HG02943 (cell line): ENCODE data around the gene PEPD.

Source experiments
- ATAC-seq: cut with Tn5 transposase; IDR thresholded peaks from one replicate; pipeline ENCODE4 v1.9.1; 2021; ENCODE audit warnings: mild to moderate bottlenecking, low read depth, moderate library complexity; ENCODE audit not compliant: unreplicated experiment

PEPD gene

GRCh38 chr19:33412601-33413425 is 108.8 kb downstream of the PEPD start:
- ATAC-seq = no peak

DNA sequence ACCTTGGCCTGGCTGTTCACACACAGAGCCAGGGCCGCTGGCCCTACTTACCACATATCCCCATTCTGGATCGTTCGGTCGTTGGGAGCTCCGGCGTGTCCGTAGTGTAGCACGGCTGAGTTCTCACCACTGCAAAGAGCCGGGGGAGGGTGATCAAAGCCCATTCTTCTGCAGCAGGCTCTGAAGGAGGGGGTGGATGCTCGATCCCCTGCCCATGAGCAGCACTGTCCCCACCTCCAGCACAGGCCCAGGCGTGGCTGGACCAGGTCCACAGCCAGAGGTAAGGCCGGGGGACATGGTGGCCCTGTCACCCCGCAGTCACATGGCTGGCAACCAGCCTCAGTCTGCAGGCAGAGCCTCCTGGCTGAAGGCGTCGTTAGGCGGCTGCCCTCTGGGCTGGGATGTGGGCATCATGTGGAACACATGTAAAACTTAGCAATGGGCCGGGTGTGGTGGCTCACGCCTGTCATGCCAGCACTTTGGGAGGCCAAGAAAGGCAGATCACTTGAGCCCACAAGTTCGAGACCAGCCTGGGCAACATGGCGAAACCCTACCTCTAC is 109.9 kb downstream of the PEPD start:
- no peak for ATAC-seq

DNA sequence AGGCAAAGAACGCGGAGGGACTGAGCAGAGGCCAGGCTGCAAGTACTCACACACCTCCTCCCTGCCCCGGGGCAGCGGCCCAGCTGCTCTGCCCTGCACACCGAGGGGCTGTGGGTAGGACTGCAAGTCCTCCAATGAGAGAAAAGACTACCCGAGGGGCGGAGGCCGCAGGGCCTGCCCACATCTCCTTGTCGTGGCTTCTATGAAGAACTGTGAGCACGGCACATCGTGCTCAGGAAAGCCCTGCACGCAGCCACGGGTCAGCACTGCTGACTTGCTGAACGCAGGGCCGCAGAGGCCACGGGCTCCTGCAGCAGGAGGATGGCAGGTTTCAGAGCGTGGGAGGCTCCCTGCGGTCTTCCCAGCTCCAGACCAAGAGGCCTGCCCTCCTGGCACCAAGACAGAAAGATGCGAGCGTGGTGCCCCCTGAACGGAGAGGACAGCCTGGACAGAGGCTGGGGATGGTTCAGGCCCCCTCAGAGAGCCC is 110.6 kb downstream of the PEPD start:
- no peak for ATAC-seq

- no peak for ATAC-seq
Observed at GRCh38 chr19:33409906-33410685, 111.5 kb downstream of the PEPD start.

DNA sequence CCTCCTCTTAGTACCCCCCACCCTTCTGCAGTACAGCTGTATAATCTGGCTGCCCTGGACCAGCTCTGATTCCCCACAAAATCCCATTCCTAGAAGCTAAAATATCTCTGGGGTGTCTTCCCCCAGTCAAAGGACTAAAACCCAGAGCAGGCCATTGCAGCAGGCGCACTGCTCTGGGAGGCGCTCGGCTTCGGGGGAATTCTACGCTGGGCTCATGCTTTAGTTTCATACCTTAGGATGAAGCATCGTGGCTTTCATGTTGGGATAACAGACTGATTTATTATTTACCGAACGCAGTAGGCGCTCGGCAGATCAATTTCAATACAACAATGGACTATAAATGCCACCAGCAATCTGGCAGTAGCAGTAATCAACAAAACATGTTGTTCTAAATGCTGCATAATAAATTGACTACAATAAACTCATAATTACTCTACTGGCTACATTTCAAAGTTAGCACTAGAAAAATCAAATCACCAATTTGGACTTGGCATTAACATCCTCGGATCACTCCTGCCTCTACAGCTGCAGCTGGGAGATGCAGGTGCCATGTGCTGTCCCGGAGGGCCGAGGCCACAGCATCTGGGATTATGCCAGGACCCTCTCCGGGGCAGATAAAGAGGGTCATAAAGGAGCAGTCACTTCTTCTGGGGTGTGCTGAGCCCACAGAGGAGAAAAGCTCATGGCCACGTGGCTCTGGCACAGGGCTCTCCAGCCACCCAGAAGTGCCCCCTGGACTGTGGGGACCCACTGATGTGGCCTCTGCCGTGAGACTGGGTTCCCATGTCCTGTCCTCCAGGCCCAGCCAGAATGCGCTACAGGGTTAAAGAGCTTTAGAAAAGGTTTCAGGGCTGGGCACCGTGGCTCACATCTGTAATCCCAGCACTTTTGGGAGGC is 112.8 kb downstream of the PEPD start:
- no peak for ATAC-seq

- ATAC-seq = no peak
Observed at GRCh38 chr19:33408116-33408515, 113.5 kb downstream of the PEPD start.

GRCh38 chr19:33407716-33408115 is 113.9 kb downstream of the PEPD start:
- ATAC-seq = no peak

DNA sequence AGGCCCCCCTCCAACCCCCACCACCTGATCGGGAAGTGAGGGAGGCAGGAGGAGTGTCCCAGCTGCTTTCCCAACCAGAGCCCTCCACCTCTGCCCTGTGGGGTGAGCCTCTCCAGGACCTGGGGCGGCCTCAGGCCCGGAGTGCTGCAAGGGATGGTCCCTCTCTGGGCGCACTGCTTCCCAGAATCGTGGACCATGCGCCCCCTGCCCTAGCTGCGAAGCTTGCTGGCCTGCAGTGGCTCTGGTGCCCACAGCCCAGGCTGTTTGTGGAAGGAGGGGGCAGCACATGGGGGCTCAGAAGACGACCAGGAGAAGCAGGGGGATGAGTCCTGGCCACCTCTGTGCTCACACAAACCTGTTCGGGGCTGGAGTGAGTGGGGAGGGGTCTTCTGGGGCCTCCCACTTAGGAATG is 114.4 kb downstream of the PEPD start:
- ATAC-seq = no peak

DNA sequence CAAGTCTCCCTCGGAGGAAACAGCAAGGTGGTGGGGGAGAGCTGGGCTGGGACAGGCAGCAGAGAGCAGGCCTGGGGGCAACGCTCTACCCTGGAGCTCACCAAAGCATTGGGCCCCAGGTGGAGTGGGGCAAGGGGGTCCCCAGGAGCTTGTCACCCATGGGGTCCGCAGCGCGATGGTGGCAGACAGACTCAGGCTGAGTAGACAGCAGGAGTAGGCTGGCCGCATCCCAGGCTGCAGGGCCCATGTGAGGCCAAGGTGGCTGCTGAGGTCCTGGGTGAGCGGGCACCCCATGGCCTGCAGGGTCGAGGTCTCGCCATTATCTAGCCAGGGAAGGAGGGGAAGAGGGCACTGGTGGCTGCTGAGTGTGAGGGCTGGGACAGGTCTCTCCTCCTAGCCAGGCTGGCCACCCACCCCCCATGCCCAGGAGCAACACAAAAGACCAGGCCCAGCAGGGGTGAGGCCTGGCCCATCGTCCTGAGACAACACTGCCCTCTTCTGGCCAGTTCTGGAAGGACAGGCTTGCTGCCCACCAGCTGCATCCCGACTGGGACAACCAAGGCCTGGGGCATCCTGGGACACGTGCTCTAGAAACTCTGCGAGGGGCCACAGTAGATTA is 115.0 kb downstream of the PEPD start:
- ATAC-seq = no peak

DNA sequence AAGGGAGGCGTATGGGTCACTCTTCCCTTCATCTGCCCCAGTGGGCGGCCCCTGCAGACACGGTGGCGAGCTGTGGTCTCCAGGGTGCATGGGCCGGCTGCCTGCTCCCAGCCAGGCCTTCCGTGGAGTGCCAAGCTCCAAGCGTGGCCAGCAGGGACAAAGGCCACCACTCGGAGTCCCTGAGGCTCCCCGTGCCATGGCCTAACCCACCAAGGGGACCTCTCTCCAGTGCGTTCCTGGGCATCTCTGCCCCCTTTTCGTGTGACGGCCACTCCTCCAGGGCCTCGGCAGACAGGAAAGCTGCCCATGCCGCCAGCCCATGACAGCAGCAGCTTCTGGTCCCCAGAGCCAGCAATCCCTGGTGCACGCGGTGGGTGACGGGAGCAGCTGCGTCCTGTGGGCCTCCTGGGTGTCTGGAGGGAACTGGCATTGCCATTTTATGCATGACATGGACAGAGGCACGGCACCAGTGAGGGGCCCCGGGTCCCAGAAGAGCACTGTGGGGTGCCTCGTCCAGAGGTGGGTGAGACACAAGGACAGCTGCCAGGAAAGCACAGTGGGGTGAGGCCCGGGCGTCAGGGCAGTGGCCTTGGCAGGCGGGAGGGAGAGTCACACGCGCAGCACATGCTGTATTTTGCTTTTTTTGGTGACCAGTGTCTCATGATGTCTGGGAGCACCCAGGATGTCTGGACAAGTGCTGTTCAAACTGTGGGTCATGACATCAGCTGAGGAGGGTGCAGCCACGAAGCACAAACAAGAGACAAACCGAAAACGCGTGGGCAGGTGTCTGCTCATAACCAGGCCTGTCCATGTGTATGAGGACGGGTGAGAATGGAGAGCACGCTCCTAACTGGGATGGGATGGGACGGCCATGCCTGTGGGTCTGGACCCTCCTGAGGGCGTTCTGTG is 115.8 kb downstream of the PEPD start:
- ATAC-seq = no peak

GRCh38 chr19:33405254-33405552 is 116.4 kb downstream of the PEPD start:
- no peak for ATAC-seq

- no peak for ATAC-seq
Observed at GRCh38 chr19:33404506-33405253, 116.9 kb downstream of the PEPD start.

DNA sequence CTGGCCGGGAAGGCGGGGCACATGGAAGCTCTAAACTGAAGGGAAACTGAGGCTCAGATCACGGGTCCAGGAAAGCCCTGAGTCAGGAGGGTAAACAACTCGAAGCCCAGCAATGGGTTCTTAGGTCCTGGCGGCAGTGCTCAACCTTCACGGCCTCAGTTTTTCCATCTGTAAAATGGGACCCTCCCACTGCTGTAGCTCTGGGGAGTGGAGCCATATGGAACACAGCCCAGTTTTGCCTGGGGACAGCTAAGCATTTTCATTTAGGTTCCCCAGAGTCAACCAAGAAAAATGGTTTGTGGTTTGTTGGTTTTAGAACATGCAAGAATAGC is 117.7 kb downstream of the PEPD start:
- ATAC-seq = no peak

DNA sequence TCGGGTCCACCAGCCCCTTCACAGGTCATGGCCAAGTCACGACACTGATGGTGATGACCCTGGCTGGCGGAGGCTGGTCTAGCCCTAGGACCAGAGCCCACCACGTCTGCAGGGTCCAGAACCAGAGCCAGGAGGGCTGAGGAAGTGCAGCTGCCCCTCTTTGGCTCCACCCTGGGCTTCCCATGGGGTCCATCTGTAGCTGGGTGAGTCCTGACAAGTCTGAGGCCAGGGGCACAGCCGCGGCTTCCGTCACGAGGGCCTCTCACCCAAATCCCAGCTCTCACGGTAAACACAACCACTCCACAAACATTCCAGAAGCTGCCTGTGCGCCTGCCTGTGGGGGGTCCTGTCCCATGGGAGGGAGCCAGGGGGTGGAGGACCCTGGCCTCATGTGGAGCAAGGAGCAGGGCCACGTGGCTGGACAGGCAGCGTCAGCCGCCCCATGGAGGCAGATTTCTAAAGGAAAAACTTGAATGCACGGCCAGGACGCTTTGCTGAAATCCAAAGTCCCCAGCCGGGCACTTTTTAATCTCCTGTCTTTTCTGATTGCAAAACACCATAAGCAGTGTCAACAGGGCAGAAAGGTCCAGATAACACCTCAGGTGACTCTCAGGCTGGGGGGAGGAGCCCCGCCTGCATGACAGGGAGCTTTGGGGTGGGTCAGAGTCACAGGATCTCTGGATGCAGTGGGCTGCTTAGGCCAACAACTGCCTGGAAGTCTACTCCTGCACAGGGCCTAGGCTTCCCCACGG is 118.2 kb downstream of the PEPD start:
- ATAC-seq = no peak

DNA sequence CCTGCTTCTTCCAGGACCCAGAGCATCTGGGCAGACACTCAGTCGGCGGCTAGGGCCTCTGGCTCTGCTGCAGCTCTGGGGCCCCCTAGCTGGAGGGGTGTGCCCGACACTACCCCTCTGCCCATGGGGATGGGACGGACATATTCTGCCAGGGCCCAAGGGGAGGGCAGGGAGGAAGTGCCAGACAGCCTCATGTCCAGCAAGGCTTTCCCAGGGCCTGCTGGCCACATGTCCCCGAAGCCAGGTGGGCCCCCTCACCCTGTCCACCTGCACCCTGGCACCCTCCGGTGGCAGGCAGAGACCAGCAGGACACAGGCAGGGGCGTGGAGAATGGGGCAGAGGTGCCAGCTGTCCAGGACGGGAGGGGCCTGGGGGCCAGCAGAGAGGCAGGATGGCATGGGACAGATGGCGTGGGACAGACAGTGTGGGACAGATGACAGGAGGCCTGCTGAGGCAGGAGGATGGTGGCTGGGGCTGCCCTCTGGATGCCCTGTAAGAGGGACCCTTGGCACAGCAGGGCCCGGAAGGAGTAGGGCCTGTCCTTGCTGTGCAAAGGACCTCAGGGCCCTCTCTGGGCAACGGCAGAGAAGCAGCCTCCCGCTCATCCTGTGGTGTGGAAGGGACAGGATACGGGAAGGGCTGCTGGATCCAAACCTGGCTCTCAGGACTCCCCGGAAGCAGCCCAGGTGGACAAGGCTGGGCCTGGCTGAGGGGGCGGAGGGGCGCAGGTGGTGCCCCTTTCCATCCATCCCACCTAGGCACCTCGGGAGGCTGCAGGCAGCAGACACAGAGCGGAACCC is 119.0 kb downstream of the PEPD start:
- no peak for ATAC-seq

DNA sequence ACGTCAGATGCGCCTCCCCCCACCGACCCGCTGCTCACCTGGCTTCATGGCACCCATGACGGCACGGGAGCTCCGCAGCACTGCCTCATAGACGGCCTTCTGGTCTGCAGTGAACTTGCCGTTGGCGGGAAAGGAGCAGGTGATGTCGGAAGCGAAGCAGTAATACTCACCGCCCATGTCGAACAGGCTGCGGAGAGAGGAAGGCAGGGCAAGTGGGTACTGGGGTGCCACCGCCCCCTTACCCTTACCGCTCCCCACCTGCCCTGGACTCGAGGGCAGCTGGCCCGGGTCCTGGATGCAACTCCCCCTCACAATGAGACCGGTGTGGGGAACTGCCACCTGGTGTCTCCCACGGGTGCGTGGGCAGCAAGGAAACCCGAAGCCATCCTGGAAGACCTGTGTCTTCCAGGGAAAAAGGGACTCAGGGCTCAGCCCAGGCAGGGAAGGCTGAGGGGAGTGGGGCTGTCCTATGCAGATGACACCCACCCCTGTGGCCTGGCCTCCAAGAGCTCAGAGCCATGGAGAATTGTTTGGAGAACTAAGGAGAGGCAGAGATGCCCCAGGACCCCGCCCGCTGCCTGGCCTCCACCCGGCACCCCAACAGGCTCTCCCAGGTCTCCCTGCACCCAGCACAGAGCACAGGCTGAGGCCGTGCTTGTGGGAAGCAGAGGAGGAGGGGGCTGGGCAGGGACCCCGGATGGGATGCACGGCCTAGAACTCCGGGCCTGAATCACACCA is 119.7 kb downstream of the PEPD start:
- no peak for ATAC-seq
